IPS DF 6.9 (cell line): ENCODE measurements around the gene SPOCK1.

ENCODE experiments used
- DNase-seq: peaks from one replicate; pipeline ENCODE4 v3.0.0-alpha.2; 2013; ENCODE audit warnings: low read depth, low spot score
- H3K27ac ChIP-seq: one replicate; pipeline ENCODE4 v1.5.1; 2013; ENCODE audit warnings: low read length, control low read depth
- H3K27me3 ChIP-seq: 2 replicates; pipeline ENCODE4 v1.6.1; 2013; ENCODE audit warnings: mild to moderate bottlenecking, low read length; ENCODE audit not compliant: control insufficient read depth, insufficient read depth
- H3K36me3 ChIP-seq: 2 replicates; pipeline ENCODE4 v1.6.1; 2013; ENCODE audit warnings: low read length; ENCODE audit not compliant: control insufficient read depth, insufficient read depth
- H3K4me1 ChIP-seq: 2 replicates; pipeline ENCODE4 v1.6.1; 2013; ENCODE audit warnings: low read length; ENCODE audit not compliant: control insufficient read depth, insufficient read depth
- H3K4me3 ChIP-seq: 2 replicates; pipeline ENCODE4 v1.5.1; 2013; ENCODE audit warnings: mild to moderate bottlenecking, low read length
- H3K9me3 ChIP-seq: 2 replicates; pipeline ENCODE4 v1.6.1; 2013; ENCODE audit warnings: low read length, inconsistent platforms; ENCODE audit not compliant: control insufficient read depth, insufficient read depth
- WGBS: extraction: QIAGEN DNeasy Blood & Tissue Kit; methylation state at CpG from one replicate; pipeline ENCODE4 v1.1.7; 2013; ENCODE audit warnings: mixed read lengths, missing lambda C conversion rate; ENCODE audit not compliant: insufficient read length, insufficient coverage; 5-methylcytosine and 5-hydroxymethylcytosine counted together

The SPOCK1 gene

DNA sequence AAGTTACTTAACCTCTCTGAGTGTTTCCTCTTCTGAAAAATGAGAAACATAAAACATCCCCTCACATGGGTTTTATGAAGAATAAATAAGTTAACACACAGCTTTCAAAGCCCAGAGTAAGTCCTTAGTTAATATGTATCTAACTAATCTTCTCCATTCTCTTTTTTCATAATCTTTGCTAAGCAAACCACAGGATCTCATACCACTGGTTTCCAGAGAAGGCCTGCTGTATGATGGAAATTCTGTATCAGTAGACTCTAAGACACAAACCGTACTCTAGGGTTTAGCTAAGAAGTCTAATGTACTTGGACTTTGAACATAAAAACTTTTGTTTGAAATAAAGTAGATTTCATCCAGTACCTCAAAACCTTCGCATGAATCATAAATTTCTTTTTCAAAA, 307.9 kb downstream of the SPOCK1 start:
- H3K4me1 ChIP-seq: no peaks in the 10 kb centered on the region
- H3K4me3 ChIP-seq: no peak overlapping the region
- H3K27ac ChIP-seq: no peak overlapping the region
- no CpG with 5 or more reads among the region's 2 CpGs for WGBS
- H3K9me3 ChIP-seq: no peaks in the 10 kb centered on the region; the same call in 1 of the 2 replicates
- no peak for DNase-seq
- no peaks in the 10 kb centered on the region for H3K36me3 ChIP-seq
- H3K27me3 ChIP-seq: no peaks in the 10 kb centered on the region

- no peaks in the 10 kb centered on the region for H3K4me1 ChIP-seq
- no peak overlapping the region for H3K27ac ChIP-seq
- H3K36me3 ChIP-seq: no peaks in the 10 kb centered on the region
- no peak for DNase-seq
- H3K27me3 ChIP-seq: no peaks in the 10 kb centered on the region
- no peak overlapping the region for H3K4me3 ChIP-seq
- no peaks in the 10 kb centered on the region; the same call in 1 of the 2 replicates for H3K9me3 ChIP-seq
These were observed 308.7 kb downstream of the SPOCK1 start for GRCh38 chr5:137190441-137190840.

GRCh38 chr5:137190031-137190430, 309.1 kb downstream of the SPOCK1 start:
- H3K27me3 ChIP-seq: no peaks in the 10 kb centered on the region
- DNase-seq: no peak

GRCh38 chr5:137188566-137188965, 310.6 kb downstream of the SPOCK1 start:
- DNase-seq: no peak
- Histone ChIP-seq H3K27me3 (no peaks in the 10 kb centered on the region), H3K27ac (no peak overlapping the region), H3K4me1 (no peaks in the 10 kb centered on the region), H3K4me3 (no peak overlapping the region), H3K36me3 (no peaks in the 10 kb centered on the region), H3K9me3 (no peaks in the 10 kb centered on the region; the same call in 1 of the 2 replicates)
- no CpG with 5 or more reads among the region's 5 CpGs for WGBS

More at GRCh38 chr5:137190031-137190430, 309.1 kb downstream of the SPOCK1 start:
- H3K36me3 ChIP-seq: no peaks in the 10 kb centered on the region
- H3K9me3 ChIP-seq: no peaks in the 10 kb centered on the region; the same call in 1 of the 2 replicates
- H3K4me3 ChIP-seq: no peak overlapping the region
- no CpG with 5 or more reads among the region's 2 CpGs for WGBS
- no peaks in the 10 kb centered on the region for H3K4me1 ChIP-seq
- H3K27ac ChIP-seq: no peak overlapping the region

DNA sequence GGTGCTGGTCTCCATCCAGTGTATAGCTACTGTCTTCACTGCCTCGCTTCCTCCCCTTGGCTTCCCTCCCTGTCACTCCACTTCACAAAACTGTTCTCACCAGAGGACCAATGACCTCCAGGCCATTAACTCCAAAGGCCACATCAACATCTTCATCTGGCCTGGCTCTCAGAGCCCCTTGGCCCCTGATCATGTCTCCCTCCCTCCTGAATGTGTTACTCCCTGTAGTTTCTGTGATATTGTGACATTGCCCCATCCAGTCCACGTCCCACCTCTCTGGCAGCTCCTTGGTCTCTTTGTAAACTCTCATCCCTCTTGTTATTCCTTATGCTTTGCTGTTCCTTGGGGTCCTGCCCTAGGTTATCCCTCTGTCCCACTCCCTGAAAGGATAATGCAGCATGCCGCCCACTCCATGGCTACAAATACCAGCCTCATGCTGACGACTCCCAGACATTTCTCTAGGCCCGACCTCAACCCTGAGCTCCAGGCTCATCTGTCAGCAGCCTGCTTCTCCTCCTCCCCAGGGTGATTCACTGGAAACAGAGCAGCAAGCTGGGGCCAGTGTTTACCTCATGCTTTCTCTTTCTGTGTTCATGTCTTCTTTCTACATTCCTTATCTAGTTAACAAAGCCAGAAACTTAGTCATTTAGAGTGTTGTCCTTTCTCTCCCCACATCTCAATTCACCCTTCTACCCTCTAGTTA, 312.2 kb downstream of the SPOCK1 start:
- no peaks in the 10 kb centered on the region for H3K27me3 ChIP-seq
- no peak for DNase-seq
- no peaks in the 10 kb centered on the region; the same call in 1 of the 2 replicates for H3K9me3 ChIP-seq
- H3K36me3 ChIP-seq: no peaks in the 10 kb centered on the region
- no peak overlapping the region for H3K4me3 ChIP-seq
- no peaks in the 10 kb centered on the region for H3K4me1 ChIP-seq
- WGBS: no CpG with 5 or more reads among the region's 5 CpGs
- no peak overlapping the region for H3K27ac ChIP-seq

- no CpG with 5 or more reads among the region's 2 CpGs for WGBS
- no peak for DNase-seq
- no peaks in the 10 kb centered on the region for H3K36me3 ChIP-seq
- no peak overlapping the region for H3K4me3 ChIP-seq
- H3K27me3 ChIP-seq: no peaks in the 10 kb centered on the region
- no peaks in the 10 kb centered on the region for H3K4me1 ChIP-seq
- no peaks in the 10 kb centered on the region; the same call in 1 of the 2 replicates for H3K9me3 ChIP-seq
- no peak overlapping the region for H3K27ac ChIP-seq
These were observed 313.9 kb downstream of the SPOCK1 start for GRCh38 chr5:137185193-137185592.

DNA sequence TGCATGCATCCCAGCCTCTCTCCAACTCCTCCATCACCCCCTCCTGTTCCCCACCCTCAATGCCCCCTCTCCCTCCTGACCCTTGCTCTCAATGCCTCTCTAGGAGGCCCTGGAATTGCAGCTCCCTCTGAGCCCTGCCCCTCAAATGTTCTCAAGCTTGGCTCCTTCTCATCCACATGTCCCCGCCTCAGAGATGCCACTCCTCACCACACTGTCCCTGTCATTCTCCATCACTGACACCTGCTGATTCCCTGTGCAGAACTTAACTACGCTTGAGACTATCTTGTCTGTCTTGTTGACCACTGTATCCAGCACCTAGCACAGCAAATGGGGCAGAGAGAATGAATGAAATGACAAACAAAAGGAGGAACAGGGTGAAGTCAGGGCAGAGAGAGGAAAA, 314.4 kb downstream of the SPOCK1 start:
- H3K27me3 ChIP-seq: no peaks in the 10 kb centered on the region
- no peak overlapping the region for H3K27ac ChIP-seq
- no peaks in the 10 kb centered on the region for H3K4me1 ChIP-seq
- no CpG with 5 or more reads among the region's 2 CpGs for WGBS
- DNase-seq: no peak
- H3K9me3 ChIP-seq: no peaks in the 10 kb centered on the region; the same call in 1 of the 2 replicates
- no peak overlapping the region for H3K4me3 ChIP-seq
- no peaks in the 10 kb centered on the region for H3K36me3 ChIP-seq

DNA sequence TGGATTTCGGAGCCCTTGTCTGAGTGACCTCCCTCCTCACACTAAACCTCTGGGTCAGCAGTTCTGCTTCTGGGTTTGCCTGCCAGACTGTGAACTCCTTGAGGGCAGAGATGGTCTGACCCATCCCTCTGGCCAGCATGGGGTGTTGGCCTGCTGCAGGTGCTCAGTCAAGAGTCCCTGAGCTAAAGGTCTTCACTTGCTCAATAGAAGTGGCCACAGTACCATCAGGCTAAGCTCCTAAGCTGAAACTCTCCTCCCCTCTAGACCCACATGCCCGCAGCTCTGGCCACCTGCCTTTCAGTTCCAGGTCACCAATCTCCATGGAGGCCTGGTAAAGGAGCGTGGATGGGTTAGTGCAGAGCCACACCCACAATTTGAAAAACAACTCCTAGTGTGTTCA, 316.6 kb downstream of the SPOCK1 start:
- no CpG with 5 or more reads among the region's 3 CpGs for WGBS
- DNase-seq: no peak
- H3K4me3 ChIP-seq: no peak overlapping the region
- no peaks in the 10 kb centered on the region for H3K27me3 ChIP-seq
- no peak overlapping the region for H3K27ac ChIP-seq
- H3K36me3 ChIP-seq: no peaks in the 10 kb centered on the region
- no peaks in the 10 kb centered on the region for H3K4me1 ChIP-seq
- H3K9me3 ChIP-seq: no peaks in the 10 kb centered on the region

DNA sequence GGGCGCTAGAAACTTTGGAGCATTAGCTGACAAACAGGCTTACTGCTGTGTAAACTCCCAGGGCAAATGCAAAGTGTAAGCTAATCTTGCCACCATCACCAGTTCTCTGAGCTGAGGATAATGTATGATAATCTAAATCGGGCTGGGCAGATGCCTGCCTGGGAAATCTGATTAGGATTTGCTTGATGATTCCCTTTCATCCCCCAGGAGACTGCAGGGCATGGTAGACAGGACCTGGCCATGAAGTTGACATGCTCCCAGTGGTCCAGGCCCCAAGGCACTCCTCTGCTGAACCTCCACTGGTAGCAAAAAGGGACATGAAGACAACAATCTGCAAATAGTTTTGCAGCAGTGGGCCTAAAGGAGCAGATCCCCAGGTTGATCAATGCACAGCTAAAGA, 317.5 kb downstream of the SPOCK1 start:
- DNase-seq: no peak
- H3K4me1 ChIP-seq: no peaks in the 10 kb centered on the region
- no CpG with 5 or more reads among the region's 2 CpGs for WGBS
- no peaks in the 10 kb centered on the region for H3K27me3 ChIP-seq
- H3K27ac ChIP-seq: no peak overlapping the region
- H3K4me3 ChIP-seq: no peak overlapping the region
- H3K36me3 ChIP-seq: no peaks in the 10 kb centered on the region
- H3K9me3 ChIP-seq: no peaks in the 10 kb centered on the region

GRCh38 chr5:137179203-137179602, 319.9 kb downstream of the SPOCK1 start:
- Histone ChIP-seq H3K4me3 (no peak overlapping the region), H3K4me1 (no peaks in the 10 kb centered on the region), H3K36me3 (no peaks in the 10 kb centered on the region), H3K27me3 (no peaks in the 10 kb centered on the region), H3K9me3 (no peaks in the 10 kb centered on the region), H3K27ac (no peak overlapping the region)
- no CpG with 5 or more reads among the region's 2 CpGs for WGBS
- DNase-seq: no peak

- Histone ChIP-seq H3K4me3 (no peak overlapping the region), H3K27me3 (no peaks in the 10 kb centered on the region), H3K36me3 (no peaks in the 10 kb centered on the region), H3K4me1 (no peaks in the 10 kb centered on the region), H3K9me3 (no peaks in the 10 kb centered on the region), H3K27ac (no peak overlapping the region)
- DNase-seq: no peak
- no CpG with 5 or more reads among the region's 2 CpGs for WGBS
These were observed 322.5 kb downstream of the SPOCK1 start for GRCh38 chr5:137176609-137177008.
